Stimulated activated memory B cell treated with anti-CD40 and anti-IgM and Interleukin-4, amounts not matched to agents 10 μg/mL and 1 μg/mL and 100 μg/mL, for 72 hours (primary cell): ENCODE data around the gene CSNK1A1L.
A peak's percentile ranks its signal among the peaks of the same experiment; 100 is the strongest.

Source experiments
- ATAC-seq: fragments of 150-1000 bp; cut with Tn5 transposase; 2 replicates; pipeline ENCODE4 v1.10.0; 2021
- H3K27ac Mint-ChIP-seq: one replicate; pipeline ENCODE4 v1.8.0; 2022; ENCODE audit warnings: mild to moderate bottlenecking, mixed read lengths
- H3K27me3 Mint-ChIP-seq: one replicate; pipeline ENCODE4 v1.8.0; 2022; ENCODE audit warnings: mixed read lengths
- H3K36me3 Mint-ChIP-seq: one replicate; pipeline ENCODE4 v1.8.0; 2022; ENCODE audit warnings: mixed read lengths
- H3K4me1 Mint-ChIP-seq: one replicate; pipeline ENCODE4 v1.8.0; 2022; ENCODE audit warnings: mixed read lengths
- H3K4me3 Mint-ChIP-seq: one replicate; pipeline ENCODE4 v1.8.0; 2022; ENCODE audit warnings: mild to moderate bottlenecking, moderate library complexity, mixed read lengths
- H3K9me3 Mint-ChIP-seq: one replicate; pipeline ENCODE4 v1.8.0; 2022; ENCODE audit warnings: mixed read lengths

The CSNK1A1L gene

GRCh38 chr13:37105251-37105714 is at the start of gene CSNK1A1L:
TSS of gene CSNK1A1L (minus strand) at chr13:37105664. CDS start at chr13:37105256, 408 bp downstream.
- Mint-ChIP-seq H3K27me3 (peaks cover 21% of the 10 kb centered on the region), H3K4me3 (no peak within 1 kb of the TSS), H3K9me3 (no peaks in the 10 kb centered on the region), H3K27ac (no peak within 1 kb of the TSS), H3K36me3 (no peaks in the 10 kb centered on the region), H3K4me1 (no peaks in the 10 kb centered on the region)
- ATAC-seq, result peak; percentile 27

GRCh38 chr13:37149380-37149779 is 43.9 kb upstream of the CSNK1A1L start:
- H3K27ac Mint-ChIP-seq, result no peak overlapping the region
- ATAC-seq, result no peak
- H3K27me3 Mint-ChIP-seq, result no peaks in the 10 kb centered on the region
- H3K36me3 Mint-ChIP-seq, result no peaks in the 10 kb centered on the region
- H3K4me3 Mint-ChIP-seq, result no peak overlapping the region
- peaks cover 2% of the 10 kb centered on the region for H3K9me3 Mint-ChIP-seq
- no peaks in the 10 kb centered on the region for H3K4me1 Mint-ChIP-seq

GRCh38 chr13:37148501-37148900 is 43.0 kb upstream of the CSNK1A1L start:
- Mint-ChIP-seq H3K4me1 (no peaks in the 10 kb centered on the region), H3K27me3 (no peaks in the 10 kb centered on the region), H3K9me3 (peaks cover 2% of the 10 kb centered on the region), H3K27ac (no peak overlapping the region), H3K36me3 (no peaks in the 10 kb centered on the region), H3K4me3 (no peak overlapping the region)
- ATAC-seq, result no peak

GRCh38 chr13:37144661-37145060 is 39.2 kb upstream of the CSNK1A1L start:
- no peaks in the 10 kb centered on the region for H3K36me3 Mint-ChIP-seq
- no peaks in the 10 kb centered on the region for H3K4me1 Mint-ChIP-seq
- no peak for ATAC-seq
- H3K9me3 Mint-ChIP-seq, result peaks cover 2% of the 10 kb centered on the region
- no peaks in the 10 kb centered on the region for H3K27me3 Mint-ChIP-seq
- no peak overlapping the region for H3K27ac Mint-ChIP-seq
- H3K4me3 Mint-ChIP-seq, result no peak overlapping the region

- Mint-ChIP-seq H3K4me1 (no peaks in the 10 kb centered on the region), H3K4me3 (no peak overlapping the region), H3K27me3 (no peaks in the 10 kb centered on the region), H3K27ac (no peak overlapping the region), H3K36me3 (no peaks in the 10 kb centered on the region), H3K9me3 (no peaks in the 10 kb centered on the region)
- no peak for ATAC-seq
Measured at GRCh38 chr13:37143911-37144310, 38.4 kb upstream of the CSNK1A1L start.

DNA sequence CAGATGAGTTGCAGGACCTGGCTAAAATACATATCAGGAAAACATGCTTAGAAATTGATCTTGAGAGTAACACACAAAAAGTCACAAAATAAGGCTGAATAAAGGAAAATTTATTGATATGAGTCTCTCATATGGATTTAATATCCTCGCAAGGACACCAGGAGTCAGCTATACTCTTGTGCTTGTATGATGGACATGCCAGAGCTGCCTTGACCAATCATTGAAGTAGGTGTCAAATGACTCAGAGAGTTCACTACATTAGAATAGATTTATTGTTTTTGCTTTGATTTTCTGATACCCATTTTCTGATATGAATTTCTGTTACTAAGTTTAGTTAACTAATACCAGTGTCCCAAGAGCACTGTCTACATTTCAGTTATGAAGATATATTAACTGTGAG is 37.4 kb upstream of the CSNK1A1L start:
- H3K27ac Mint-ChIP-seq, result no peak overlapping the region
- no peak overlapping the region for H3K4me3 Mint-ChIP-seq
- ATAC-seq, result no peak
- H3K27me3 Mint-ChIP-seq, result no peaks in the 10 kb centered on the region
- no peaks in the 10 kb centered on the region for H3K36me3 Mint-ChIP-seq
- H3K9me3 Mint-ChIP-seq, result no peaks in the 10 kb centered on the region
- no peaks in the 10 kb centered on the region for H3K4me1 Mint-ChIP-seq

- no peaks in the 10 kb centered on the region for H3K36me3 Mint-ChIP-seq
- no peaks in the 10 kb centered on the region for H3K4me1 Mint-ChIP-seq
Measured at GRCh38 chr13:37141011-37141410, 35.5 kb upstream of the CSNK1A1L start.

GRCh38 chr13:37139356-37139755 is 33.9 kb upstream of the CSNK1A1L start:
- no peaks in the 10 kb centered on the region for H3K9me3 Mint-ChIP-seq
- no peaks in the 10 kb centered on the region for H3K36me3 Mint-ChIP-seq
- no peaks in the 10 kb centered on the region for H3K27me3 Mint-ChIP-seq
- H3K4me3 Mint-ChIP-seq, result no peak overlapping the region
- H3K4me1 Mint-ChIP-seq, result no peaks in the 10 kb centered on the region
- no peak for ATAC-seq
- H3K27ac Mint-ChIP-seq, result no peak overlapping the region

More at GRCh38 chr13:37141011-37141410, 35.5 kb upstream of the CSNK1A1L start:
- H3K4me3 Mint-ChIP-seq, result no peak overlapping the region
- no peaks in the 10 kb centered on the region for H3K9me3 Mint-ChIP-seq
- no peaks in the 10 kb centered on the region for H3K27me3 Mint-ChIP-seq
- no peak overlapping the region for H3K27ac Mint-ChIP-seq
- no peak for ATAC-seq

- H3K4me3 Mint-ChIP-seq, result no peak overlapping the region
- H3K36me3 Mint-ChIP-seq, result no peaks in the 10 kb centered on the region
- H3K9me3 Mint-ChIP-seq, result no peaks in the 10 kb centered on the region
- no peaks in the 10 kb centered on the region for H3K27me3 Mint-ChIP-seq
- no peak overlapping the region for H3K27ac Mint-ChIP-seq
- ATAC-seq, result no peak
- H3K4me1 Mint-ChIP-seq, result no peaks in the 10 kb centered on the region
Measured at GRCh38 chr13:37138926-37139325, 33.5 kb upstream of the CSNK1A1L start.

- ATAC-seq, result no peak
- Mint-ChIP-seq H3K27me3 (no peaks in the 10 kb centered on the region), H3K36me3 (no peaks in the 10 kb centered on the region), H3K27ac (no peak overlapping the region), H3K9me3 (no peaks in the 10 kb centered on the region), H3K4me1 (no peaks in the 10 kb centered on the region), H3K4me3 (no peak overlapping the region)
Measured at GRCh38 chr13:37138169-37138568, 32.7 kb upstream of the CSNK1A1L start.

- H3K4me3 Mint-ChIP-seq, result no peak overlapping the region
- H3K36me3 Mint-ChIP-seq, result no peaks in the 10 kb centered on the region
- H3K27ac Mint-ChIP-seq, result no peak overlapping the region
- no peaks in the 10 kb centered on the region for H3K9me3 Mint-ChIP-seq
- H3K4me1 Mint-ChIP-seq, result no peaks in the 10 kb centered on the region
- no peaks in the 10 kb centered on the region for H3K27me3 Mint-ChIP-seq
- no peak for ATAC-seq
Measured at GRCh38 chr13:37136633-37137032, 31.2 kb upstream of the CSNK1A1L start.

GRCh38 chr13:37136187-37136586 is 30.7 kb upstream of the CSNK1A1L start:
- no peaks in the 10 kb centered on the region for H3K9me3 Mint-ChIP-seq
- no peaks in the 10 kb centered on the region for H3K4me1 Mint-ChIP-seq
- H3K27ac Mint-ChIP-seq, result no peak overlapping the region
- H3K27me3 Mint-ChIP-seq, result no peaks in the 10 kb centered on the region
- ATAC-seq, result no peak
- H3K36me3 Mint-ChIP-seq, result no peaks in the 10 kb centered on the region
- H3K4me3 Mint-ChIP-seq, result no peak overlapping the region

- H3K27ac Mint-ChIP-seq, result no peak overlapping the region
- no peaks in the 10 kb centered on the region for H3K4me1 Mint-ChIP-seq
- H3K9me3 Mint-ChIP-seq, result no peaks in the 10 kb centered on the region
- no peaks in the 10 kb centered on the region for H3K27me3 Mint-ChIP-seq
- H3K4me3 Mint-ChIP-seq, result no peak overlapping the region
- no peak for ATAC-seq
- H3K36me3 Mint-ChIP-seq, result no peaks in the 10 kb centered on the region
Measured at GRCh38 chr13:37134411-37135041, 29.1 kb upstream of the CSNK1A1L start.

DNA sequence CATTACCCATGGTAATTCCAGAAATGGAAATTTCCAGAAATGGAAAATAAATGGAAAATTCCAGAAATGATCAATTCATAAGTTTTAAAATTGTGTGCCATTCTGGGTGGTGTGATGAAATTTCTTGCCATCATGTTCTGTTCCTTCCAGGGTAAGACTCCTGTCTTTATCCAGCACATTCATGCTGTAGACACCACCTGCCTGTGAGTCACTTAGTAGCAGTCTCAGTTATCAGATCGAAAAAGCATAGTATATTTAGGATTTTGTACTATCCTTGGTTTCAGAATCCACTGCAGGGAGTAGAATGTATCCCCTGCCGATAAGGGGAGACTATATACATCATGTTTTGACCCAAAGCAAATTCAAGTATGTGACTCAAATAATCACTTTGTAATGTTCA is 26.7 kb upstream of the CSNK1A1L start:
- no peaks in the 10 kb centered on the region for H3K36me3 Mint-ChIP-seq
- no peak overlapping the region for H3K27ac Mint-ChIP-seq
- no peak overlapping the region for H3K4me3 Mint-ChIP-seq
- H3K9me3 Mint-ChIP-seq, result no peaks in the 10 kb centered on the region
- H3K27me3 Mint-ChIP-seq, result no peaks in the 10 kb centered on the region
- ATAC-seq, result no peak
- H3K4me1 Mint-ChIP-seq, result no peaks in the 10 kb centered on the region

- Mint-ChIP-seq H3K36me3 (no peaks in the 10 kb centered on the region), H3K27me3 (no peaks in the 10 kb centered on the region), H3K9me3 (no peaks in the 10 kb centered on the region), H3K27ac (no peak overlapping the region), H3K4me3 (no peak overlapping the region), H3K4me1 (no peaks in the 10 kb centered on the region)
- no peak for ATAC-seq
Measured at GRCh38 chr13:37131092-37131491, 25.6 kb upstream of the CSNK1A1L start.

DNA sequence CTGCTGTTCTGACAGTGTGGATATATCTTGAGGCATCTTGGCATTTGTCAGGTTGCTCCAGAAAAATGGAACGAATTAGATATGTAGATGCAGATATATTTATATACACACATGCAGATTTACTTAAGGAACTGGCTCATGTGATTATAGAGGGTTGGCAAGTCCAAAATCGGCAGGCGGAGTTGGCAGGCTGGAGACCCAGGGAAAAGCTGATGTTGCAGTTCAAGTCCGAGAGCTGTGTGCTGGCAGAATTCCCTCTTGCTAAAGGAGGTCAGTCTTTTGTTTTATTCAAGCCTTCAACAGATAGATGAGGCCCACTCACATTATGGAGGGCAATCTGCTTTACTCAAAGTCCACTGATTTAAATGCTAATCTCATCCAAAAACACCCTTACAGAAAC is 24.4 kb upstream of the CSNK1A1L start:
- Mint-ChIP-seq H3K4me3 (no peak overlapping the region), H3K9me3 (no peaks in the 10 kb centered on the region), H3K27ac (no peak overlapping the region), H3K4me1 (no peaks in the 10 kb centered on the region), H3K36me3 (no peaks in the 10 kb centered on the region), H3K27me3 (no peaks in the 10 kb centered on the region)
- no peak for ATAC-seq
